Effector memory CD4-positive, alpha-beta T cell (primary cell): ENCODE results near the gene C1orf53.
A peak's percentile ranks its signal among the peaks of the same experiment; 100 is the strongest.

Source experiments
- DNase-seq, 3 donors: peaks; one replicate each; pipeline ENCODE4 v3.0.0-alpha.2; 2020
- H3K27ac ChIP-seq: 2 replicates; pipeline ENCODE4 v1.7.0; 2013; ENCODE audit warnings: mild to moderate bottlenecking, low read length, moderate library complexity; ENCODE audit not compliant: insufficient read depth, poor library complexity, severe bottlenecking
- H3K27me3 ChIP-seq: replicated peaks from 2 replicates; pipeline ENCODE4 v1.7.0; 2013; ENCODE audit warnings: mild to moderate bottlenecking, low read length; ENCODE audit not compliant: insufficient read depth, control insufficient read depth, poor library complexity, severe bottlenecking
- H3K36me3 ChIP-seq: 2 replicates; pipeline ENCODE4 v1.7.0; 2013; ENCODE audit warnings: mild to moderate bottlenecking, low read length, moderate library complexity; ENCODE audit not compliant: control insufficient read depth, insufficient read depth
- H3K4me1 ChIP-seq: 2 replicates; pipeline ENCODE4 v1.7.0; 2013; ENCODE audit warnings: low read length, mild to moderate bottlenecking; ENCODE audit not compliant: control insufficient read depth, insufficient read depth, poor library complexity, severe bottlenecking
- H3K4me3 ChIP-seq: 2 replicates; pipeline ENCODE4 v1.7.0; 2013; ENCODE audit warnings: low read length, low read depth, mild to moderate bottlenecking; ENCODE audit not compliant: insufficient read depth, poor library complexity, severe bottlenecking
- H3K9me3 ChIP-seq: 2 replicates; pipeline ENCODE4 v1.7.0; 2013; ENCODE audit warnings: mild to moderate bottlenecking, low read length, moderate library complexity; ENCODE audit not compliant: control insufficient read depth

C1orf53 gene

DNA sequence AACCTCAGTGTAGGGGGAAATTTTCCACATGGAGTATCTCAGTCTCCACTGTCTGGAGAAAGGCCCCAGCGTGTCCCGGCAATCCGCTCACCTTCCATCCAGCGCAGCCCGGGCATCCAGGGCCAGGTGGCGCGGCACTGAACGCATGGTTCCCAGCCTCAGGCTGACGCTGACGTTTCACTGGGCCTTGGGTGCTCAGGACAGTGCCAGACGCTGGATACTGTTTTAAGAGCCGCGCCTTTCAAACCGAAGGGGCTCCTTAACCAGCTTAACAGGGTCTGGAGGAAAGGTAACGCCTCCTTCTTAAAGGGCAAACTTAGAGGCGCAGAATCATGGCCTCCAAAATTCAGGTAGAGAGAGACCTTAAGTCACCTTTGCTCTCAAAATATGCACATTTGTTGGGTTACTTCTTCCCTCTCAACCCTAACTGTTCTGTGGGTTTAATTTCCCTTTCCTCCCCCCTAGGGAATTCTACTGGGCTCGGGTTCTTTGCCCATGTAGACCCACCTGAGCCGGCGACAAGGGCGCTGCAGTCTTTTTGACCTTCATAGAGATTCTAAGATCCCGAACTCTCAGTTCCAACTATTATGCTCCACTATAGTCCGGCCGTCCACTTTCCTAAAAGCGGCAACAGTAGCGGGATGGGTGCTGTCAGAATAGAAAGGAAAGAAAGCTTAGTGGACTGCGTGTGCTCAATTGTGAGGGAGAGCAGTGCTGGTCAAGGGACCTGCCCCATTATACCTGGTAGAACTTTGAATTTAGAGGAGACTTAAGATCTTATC lies 11.3 kb downstream of the C1orf53 start:
- no peak for DNase-seq
- Histone ChIP-seq H3K4me1 (peaks cover 75% of the 10 kb centered on the region), H3K27ac (no peak overlapping the region), H3K4me3 (no peak overlapping the region), H3K27me3 (peaks cover 98% of the 10 kb centered on the region), H3K9me3 (no peaks in the 10 kb centered on the region), H3K36me3 (no peaks in the 10 kb centered on the region)

DNA sequence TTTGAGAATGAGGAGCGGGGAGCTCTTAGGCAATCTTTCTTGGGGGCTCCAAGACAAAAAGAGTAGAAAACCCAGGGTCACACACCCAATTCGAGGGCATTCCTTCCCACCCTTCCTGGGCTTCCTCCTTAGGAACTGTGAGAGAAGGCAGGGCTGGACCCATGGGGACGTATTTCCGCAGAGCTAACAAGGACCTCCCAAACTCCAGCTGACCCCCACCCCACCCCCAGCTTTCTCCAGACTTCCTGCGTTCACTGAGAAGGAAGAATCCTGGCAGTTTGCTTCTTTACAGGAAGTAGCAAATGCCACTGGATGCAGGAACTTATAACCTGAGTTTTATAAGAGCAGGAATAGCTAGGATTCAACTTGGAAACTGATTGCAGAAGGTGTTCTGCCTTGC lies 12.1 kb downstream of the C1orf53 start:
- Histone ChIP-seq H3K27ac (no peak overlapping the region), H3K27me3 (peaks cover 100% of the 10 kb centered on the region), H3K4me3 (no peak overlapping the region), H3K4me1 (peaks cover 79% of the 10 kb centered on the region), H3K36me3 (no peaks in the 10 kb centered on the region), H3K9me3 (no peaks in the 10 kb centered on the region)
- DNase-seq = no peak

DNA sequence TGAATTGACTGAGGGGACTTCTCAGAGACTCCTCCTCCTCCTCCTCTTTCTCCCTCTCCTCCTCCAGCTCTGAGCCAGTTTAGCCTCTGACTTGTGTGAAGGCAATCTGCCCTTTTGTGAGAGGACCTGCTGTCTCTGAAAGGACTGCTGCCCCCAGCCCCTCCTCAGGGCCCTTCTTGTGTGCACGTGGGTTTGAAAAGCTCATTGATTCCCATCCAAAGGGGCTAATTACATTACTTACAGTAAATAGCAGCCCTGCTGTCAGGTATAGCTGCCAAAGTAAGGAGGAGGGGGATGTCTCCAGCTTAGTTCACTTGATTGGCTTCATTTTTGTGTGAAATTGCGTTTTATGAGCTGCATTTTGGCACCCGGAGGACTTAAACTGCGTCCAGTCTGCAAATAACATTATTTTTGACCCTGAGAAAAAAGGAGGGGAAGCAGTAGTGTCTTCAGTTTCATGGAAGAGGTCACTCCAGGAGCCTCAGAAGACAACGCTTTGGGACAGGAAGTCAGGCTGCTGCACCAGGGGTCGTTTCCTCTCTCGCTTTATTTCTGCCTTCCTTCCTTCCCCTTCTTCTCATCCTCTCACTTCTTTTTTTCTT lies 12.9 kb downstream of the C1orf53 start:
- Histone ChIP-seq H3K4me3 (peak overlapping the region; percentile 3), H3K27me3 (peaks cover 97% of the 10 kb centered on the region), H3K9me3 (no peaks in the 10 kb centered on the region), H3K4me1 (peaks cover 78% of the 10 kb centered on the region), H3K36me3 (no peaks in the 10 kb centered on the region), H3K27ac (no peak overlapping the region)
- DNase-seq = no peak

DNA sequence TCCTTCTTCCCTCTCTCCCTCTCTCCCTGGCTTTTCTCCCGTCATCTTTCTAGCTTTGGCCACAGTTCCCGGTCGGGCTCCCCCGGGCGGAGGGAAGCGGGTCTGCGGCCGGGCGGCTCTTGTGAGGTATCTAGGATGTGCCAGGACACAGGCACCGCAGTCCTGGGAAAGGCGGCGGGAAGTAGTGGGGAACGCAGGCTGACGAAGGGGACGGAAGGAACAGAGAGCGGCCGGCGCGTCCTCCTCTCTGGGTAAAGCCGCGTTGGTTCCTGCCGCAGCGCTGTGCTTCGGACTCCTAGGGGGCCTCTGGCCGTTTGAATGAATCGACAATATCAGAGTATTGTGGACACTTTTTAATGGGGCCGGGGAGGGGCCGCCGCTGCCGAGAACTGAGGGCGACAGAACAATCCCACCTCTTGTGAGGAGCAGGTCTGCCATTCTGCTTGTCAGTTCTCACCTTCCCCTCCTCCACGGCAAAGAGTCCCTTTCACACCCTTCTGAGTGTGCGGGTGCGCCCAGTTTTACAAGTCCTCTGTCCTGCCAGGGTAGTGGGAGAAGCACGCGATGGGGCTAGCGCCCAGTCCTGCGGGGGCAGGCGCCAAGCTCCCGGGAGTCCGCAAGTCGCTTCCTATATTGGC lies 13.6 kb downstream of the C1orf53 start:
- peaks cover 74% of the 10 kb centered on the region for H3K4me1 ChIP-seq
- no peak overlapping the region for H3K27ac ChIP-seq
- H3K4me3 ChIP-seq = peak overlapping the region; percentile 3
- H3K27me3 ChIP-seq = peaks cover 97% of the 10 kb centered on the region
- no peak for DNase-seq
- H3K36me3 ChIP-seq = no peaks in the 10 kb centered on the region
- no peaks in the 10 kb centered on the region for H3K9me3 ChIP-seq

DNA sequence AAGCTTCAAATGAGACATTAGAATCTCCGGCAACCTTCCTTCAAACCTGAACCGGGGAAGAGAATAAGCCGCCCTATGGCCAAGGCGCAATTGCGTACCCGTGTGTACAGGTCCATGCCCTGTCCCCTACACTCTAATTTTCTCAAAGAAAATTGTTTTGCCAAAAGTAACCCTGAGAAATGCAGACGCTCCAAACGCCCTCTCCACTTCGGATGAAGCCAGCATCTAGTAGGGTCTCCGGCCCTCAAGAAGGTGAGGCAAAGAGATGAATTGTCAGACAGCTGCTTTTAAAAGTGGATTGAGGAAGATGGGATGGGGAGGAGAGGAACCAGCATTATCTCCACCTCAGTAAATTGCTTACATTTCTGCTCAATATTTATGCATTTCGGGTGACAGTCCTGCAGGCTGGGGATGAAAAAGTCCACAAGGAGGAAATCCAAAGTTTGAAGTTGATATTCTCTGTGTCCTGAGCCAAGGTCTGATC lies 14.1 kb downstream of the C1orf53 start:
- peak overlapping the region; percentile 3 for H3K4me3 ChIP-seq
- peaks cover 69% of the 10 kb centered on the region for H3K4me1 ChIP-seq
- no peak for DNase-seq
- no peaks in the 10 kb centered on the region for H3K36me3 ChIP-seq
- no peaks in the 10 kb centered on the region for H3K9me3 ChIP-seq
- peaks cover 97% of the 10 kb centered on the region for H3K27me3 ChIP-seq
- H3K27ac ChIP-seq = no peak overlapping the region

DNA sequence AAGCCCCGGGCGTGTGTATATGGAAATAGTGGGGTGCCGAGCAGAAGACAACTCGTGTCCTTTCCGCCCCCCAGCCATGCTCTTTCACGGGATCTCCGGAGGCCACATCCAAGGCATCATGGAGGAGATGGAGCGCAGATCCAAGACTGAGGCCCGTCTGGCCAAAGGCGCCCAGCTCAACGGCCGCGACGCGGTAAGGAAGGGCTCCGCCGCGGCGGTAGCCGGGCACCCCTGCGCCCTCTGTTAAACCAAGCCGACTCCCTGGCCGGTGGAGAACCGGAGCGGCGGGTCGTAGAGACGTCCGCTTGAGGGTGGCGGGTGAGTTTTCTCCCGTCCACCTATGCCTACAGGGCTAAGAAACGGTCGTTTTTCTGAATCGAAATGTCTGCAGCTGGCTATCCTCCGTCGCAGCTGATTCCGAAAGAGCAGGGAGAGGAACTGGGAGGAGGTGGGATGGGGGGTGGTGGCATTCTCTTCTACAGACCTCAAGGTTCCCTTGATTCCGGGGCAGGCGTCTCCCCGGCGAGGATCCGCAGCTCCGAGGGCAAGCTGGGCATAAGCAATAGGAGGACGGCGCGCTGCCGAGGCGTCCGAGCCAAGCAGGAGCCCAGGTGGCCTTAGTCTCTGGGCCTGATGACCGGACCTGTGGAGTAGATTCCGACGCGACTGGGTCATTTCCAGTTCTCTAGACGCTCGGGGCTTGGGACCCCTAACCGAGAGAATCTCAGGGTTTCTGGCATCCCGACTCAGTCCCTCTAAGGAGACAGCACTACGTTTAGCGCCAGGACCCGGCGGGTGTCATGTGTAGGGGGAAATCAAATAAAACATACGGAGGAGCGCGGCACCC lies 15.6 kb downstream of the C1orf53 start:
- Histone ChIP-seq H3K27me3 (peaks cover 90% of the 10 kb centered on the region), H3K27ac (no peak overlapping the region), H3K9me3 (no peaks in the 10 kb centered on the region), H3K4me1 (peaks cover 54% of the 10 kb centered on the region), H3K36me3 (no peaks in the 10 kb centered on the region), H3K4me3 (peak overlapping the region; percentile 23)
- no peak for DNase-seq

DNA sequence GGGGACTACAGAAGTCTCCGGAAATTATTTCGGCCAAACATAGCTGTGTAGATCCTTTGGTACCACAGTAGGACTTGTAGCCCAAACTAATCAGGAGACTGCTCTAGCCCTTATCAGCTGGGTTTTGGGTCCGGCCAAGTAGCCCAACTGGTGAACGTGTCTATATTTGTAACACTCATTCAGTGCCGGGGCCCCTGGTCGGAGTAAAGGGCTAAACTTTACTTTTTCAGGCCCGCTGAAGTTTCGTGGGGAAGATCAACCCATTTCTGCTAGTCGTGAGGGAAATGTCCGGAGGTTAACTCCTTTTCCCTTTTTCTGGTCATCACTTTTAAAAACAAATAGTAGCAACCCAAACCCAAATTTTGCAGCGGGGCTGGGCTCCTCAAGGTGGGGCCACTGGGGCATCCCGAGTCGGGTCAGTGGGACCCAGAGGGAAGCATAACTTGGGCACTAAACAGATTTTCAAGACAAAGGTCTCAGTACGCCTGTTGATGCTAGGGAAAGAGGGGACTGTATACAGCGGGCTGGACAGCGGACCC lies 16.4 kb downstream of the C1orf53 start:
- H3K36me3 ChIP-seq = no peaks in the 10 kb centered on the region
- H3K27me3 ChIP-seq = peaks cover 82% of the 10 kb centered on the region
- no peak for DNase-seq
- H3K9me3 ChIP-seq = no peaks in the 10 kb centered on the region
- no peak overlapping the region for H3K4me3 ChIP-seq
- H3K4me1 ChIP-seq = peaks cover 46% of the 10 kb centered on the region
- no peak overlapping the region for H3K27ac ChIP-seq

DNA sequence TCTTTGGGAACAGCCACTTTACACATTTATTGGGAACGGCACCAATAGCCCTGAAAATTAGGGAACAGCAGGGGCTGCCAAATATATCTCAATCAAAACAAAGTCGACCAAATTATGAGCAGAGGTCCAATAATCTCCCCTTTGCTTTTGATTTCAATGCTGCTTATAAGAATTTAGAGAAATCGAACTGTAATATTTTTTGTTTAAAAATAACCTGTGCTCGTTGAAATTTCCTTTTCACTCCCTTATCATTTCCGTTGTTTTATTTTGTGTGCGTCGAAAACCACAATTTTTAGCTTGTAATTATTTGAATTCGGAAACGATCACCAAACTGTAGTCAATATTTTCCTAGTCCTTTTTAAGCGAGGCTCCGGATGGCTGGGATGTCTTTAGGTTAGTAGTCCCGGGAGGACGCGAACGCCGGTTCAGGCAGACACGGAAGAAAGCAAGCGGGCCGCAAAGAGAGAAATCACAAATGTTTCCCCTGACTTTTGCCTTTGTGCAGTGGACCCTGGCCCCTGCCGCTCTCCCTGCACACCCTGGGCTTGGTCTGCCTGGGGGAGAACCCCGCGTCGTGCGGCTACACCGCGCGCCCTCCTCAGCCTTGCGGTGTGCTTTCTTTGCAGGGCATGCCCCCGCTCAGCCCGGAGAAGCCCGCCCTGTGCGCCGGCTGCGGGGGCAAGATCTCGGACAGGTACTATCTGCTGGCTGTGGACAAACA lies 17.1 kb downstream of the C1orf53 start:
- Histone ChIP-seq H3K27ac (no peak overlapping the region), H3K4me1 (peaks cover 46% of the 10 kb centered on the region), H3K36me3 (no peaks in the 10 kb centered on the region), H3K27me3 (peaks cover 76% of the 10 kb centered on the region), H3K9me3 (no peaks in the 10 kb centered on the region), H3K4me3 (peak overlapping the region; percentile 11)
- DNase-seq = no peak

DNA sequence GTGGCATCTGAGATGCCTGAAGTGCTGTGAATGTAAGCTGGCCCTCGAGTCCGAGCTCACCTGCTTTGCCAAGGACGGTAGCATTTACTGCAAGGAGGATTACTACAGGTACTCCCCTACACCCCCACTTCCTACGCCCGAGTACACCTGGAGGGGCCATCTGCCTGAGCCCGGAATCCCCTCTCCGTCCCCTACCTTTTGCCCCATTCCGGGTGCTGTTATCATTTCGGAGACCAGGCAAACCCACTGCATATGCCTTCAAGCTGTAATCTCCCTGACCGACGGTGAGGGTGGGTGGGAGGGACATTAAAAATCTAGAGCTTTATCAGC lies 17.6 kb downstream of the C1orf53 start:
- DNase-seq = no peak
- peaks cover 46% of the 10 kb centered on the region for H3K4me1 ChIP-seq
- H3K4me3 ChIP-seq = peak overlapping the region; percentile 11
- peaks cover 70% of the 10 kb centered on the region for H3K27me3 ChIP-seq
- H3K9me3 ChIP-seq = no peaks in the 10 kb centered on the region
- no peak overlapping the region for H3K27ac ChIP-seq
- no peaks in the 10 kb centered on the region for H3K36me3 ChIP-seq
